Peyer's patch (tissue), 4 donors: Measurements from ENCODE around the gene SMARCD3.

Experiments
- POLR2A ChIP-seq, 2 donors: fragments of 450-650 bp; IDR thresholded peaks; one replicate each; pipeline ENCODE4 v1.5.1; 2017; ENCODE audit warnings: antibody characterized with exemption in 2 of 2, mild to moderate bottlenecking in 2 of 2, moderate library complexity in 2 of 2
- TF ChIP-seq, protein P1 (sequence below), 6 experiments: fragments of 450-650 bp in 4 of 6; fragments of 200-600 bp in 2 of 6; sonication (generic) in 1 of 6; IDR thresholded peaks; one replicate each; pipeline ENCODE4 v1.5.1; 2017 to 2019; ENCODE audit warnings: antibody characterized with exemption in 6 of 6, mild to moderate bottlenecking in 3 of 6, moderate library complexity in 1 of 6

DNA sequence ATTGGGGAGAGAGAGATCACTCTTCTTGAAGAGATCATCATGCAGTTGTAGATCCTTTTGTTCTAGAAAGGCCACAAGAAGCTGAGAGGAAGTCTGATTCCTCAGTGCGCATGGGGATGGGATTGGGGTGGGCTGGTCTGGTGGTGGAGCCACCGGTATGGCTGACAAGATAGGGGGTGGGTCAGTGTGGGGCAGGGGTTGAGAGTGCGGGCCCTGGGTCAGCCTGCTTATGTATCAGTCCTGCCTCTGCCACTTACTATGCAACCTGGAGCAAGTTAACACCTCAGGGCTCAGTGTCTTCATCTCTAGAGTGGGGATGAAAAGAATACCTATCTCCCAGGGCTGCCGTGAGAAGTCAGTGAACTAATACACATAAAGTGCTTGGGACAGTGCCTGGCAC is 8.0 kb downstream of the SMARCD3 start:
- TF ChIP-seq, protein P1, sequence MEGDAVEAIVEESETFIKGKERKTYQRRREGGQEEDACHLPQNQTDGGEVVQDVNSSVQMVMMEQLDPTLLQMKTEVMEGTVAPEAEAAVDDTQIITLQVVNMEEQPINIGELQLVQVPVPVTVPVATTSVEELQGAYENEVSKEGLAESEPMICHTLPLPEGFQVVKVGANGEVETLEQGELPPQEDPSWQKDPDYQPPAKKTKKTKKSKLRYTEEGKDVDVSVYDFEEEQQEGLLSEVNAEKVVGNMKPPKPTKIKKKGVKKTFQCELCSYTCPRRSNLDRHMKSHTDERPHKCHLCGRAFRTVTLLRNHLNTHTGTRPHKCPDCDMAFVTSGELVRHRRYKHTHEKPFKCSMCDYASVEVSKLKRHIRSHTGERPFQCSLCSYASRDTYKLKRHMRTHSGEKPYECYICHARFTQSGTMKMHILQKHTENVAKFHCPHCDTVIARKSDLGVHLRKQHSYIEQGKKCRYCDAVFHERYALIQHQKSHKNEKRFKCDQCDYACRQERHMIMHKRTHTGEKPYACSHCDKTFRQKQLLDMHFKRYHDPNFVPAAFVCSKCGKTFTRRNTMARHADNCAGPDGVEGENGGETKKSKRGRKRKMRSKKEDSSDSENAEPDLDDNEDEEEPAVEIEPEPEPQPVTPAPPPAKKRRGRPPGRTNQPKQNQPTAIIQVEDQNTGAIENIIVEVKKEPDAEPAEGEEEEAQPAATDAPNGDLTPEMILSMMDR (IDR thresholded peaks at IDR 0.05), result no peak
- no peak for TF ChIP-seq POLR2A (IDR thresholded peaks at IDR 0.05)
